Left lobe of liver (tissue), 2 donors: Measurements from ENCODE around the gene ARHGAP24. TPM values are rescaled to one million over a fixed set of nuclear protein-coding genes. Genes with fewer than 3 reads are reported as not detected.
"Not testable (repeated sequence)": the region's sequence is repeated elsewhere in the genome, so short reads cannot be mapped to it uniquely, and the experiment has no call there.

Experiments used
- ATAC-seq: fragments of 200-7000 bp; cut with Tn5 transposase; one replicate; pipeline ENCODE4 v1.9.1; 2020; ENCODE audit warnings: mild to moderate bottlenecking, moderate library complexity
- DNase-seq: peaks from one replicate; pipeline ENCODE4 v3.0.0-alpha.2; 2020; ENCODE audit warnings: low spot score
- total RNA-seq: library from RNA; stranded (reverse); gene quantifications from one replicate; pipeline ENCODE4 v1.2.1, GENCODE V29; 2021
- donor health status: DM: no; HTN: no; CAD: no; lungs with moderate emphysema.
- donor health status: DM: no; HTN: yes; CAD: no.

Gene ARHGAP24
- total RNA-seq, 1 donor from 2014 or later, result 6.8 TPM

- ATAC-seq, result no peak
- no peak for DNase-seq
These were observed 409.3 kb downstream of the ARHGAP24 start for GRCh38 chr4:85884251-85884650.

- DNase-seq, result no peak
- no peak for ATAC-seq
These were observed 411.7 kb downstream of the ARHGAP24 start for GRCh38 chr4:85886665-85887064.

- no peak for ATAC-seq
- no peak for DNase-seq
These were observed 414.4 kb downstream of the ARHGAP24 start for GRCh38 chr4:85889314-85889713.

- ATAC-seq (no peak), DNase-seq (no peak)
These were observed 420.8 kb downstream of the ARHGAP24 start for GRCh38 chr4:85895755-85896154.

GRCh38 chr4:85898231-85898630, 423.3 kb downstream of the ARHGAP24 start:
- ATAC-seq (no peak), DNase-seq (no peak)

- DNase-seq (no peak), ATAC-seq (no peak)
These were observed 426.6 kb downstream of the ARHGAP24 start for GRCh38 chr4:85901500-85901899.

GRCh38 chr4:85902647-85903046, 427.7 kb downstream of the ARHGAP24 start:
- not testable (repeated sequence) for ATAC-seq, DNase-seq

- ATAC-seq (no peak), DNase-seq (no peak)
These were observed 430.8 kb downstream of the ARHGAP24 start for GRCh38 chr4:85905761-85906160.

- DNase-seq, result no peak
These were observed 432.1 kb downstream of the ARHGAP24 start for GRCh38 chr4:85907001-85907400.

GRCh38 chr4:85909851-85910250, 434.9 kb downstream of the ARHGAP24 start:
- DNase-seq (no peak), ATAC-seq (no peak)

More at GRCh38 chr4:85907001-85907400, 432.1 kb downstream of the ARHGAP24 start:
- no peak for ATAC-seq

- DNase-seq, result no peak
- ATAC-seq, result no peak
These were observed 436.0 kb downstream of the ARHGAP24 start for GRCh38 chr4:85910985-85911384.

- ATAC-seq (no peak), DNase-seq (no peak)
These were observed 439.2 kb downstream of the ARHGAP24 start for GRCh38 chr4:85913931-85914694.

- ATAC-seq, DNase-seq: not testable (repeated sequence)
These were observed 440.6 kb downstream of the ARHGAP24 start for GRCh38 chr4:85915570-85915969.

GRCh38 chr4:85919200-85919887, 444.4 kb downstream of the ARHGAP24 start:
- DNase-seq (no peak), ATAC-seq (no peak)

GRCh38 chr4:85925071-85925470, 450.1 kb downstream of the ARHGAP24 start:
- no peak for ATAC-seq
- no peak for DNase-seq

GRCh38 chr4:85928775-85929591, 454.0 kb downstream of the ARHGAP24 start:
- peak; percentile 88 for ATAC-seq
- peak; percentile 75 for DNase-seq

- ATAC-seq (peak; percentile 76), DNase-seq (peak; percentile 60)
These were observed 455.2 kb downstream of the ARHGAP24 start for GRCh38 chr4:85929961-85930665.

GRCh38 chr4:85932500-85933290, 457.7 kb downstream of the ARHGAP24 start:
- ATAC-seq (no peak), DNase-seq (no peak)

GRCh38 chr4:85933291-85933640, 458.3 kb downstream of the ARHGAP24 start:
- peak; percentile 45 for ATAC-seq
- DNase-seq, result no peak

GRCh38 chr4:85937507-85937906, 462.6 kb downstream of the ARHGAP24 start:
- ATAC-seq, result peak; percentile 49
- no peak for DNase-seq
